Endothelial cell of umbilical vein (primary cell): ENCODE data around the gene MRPS11. TPM values are rescaled to one million over a fixed set of nuclear protein-coding genes. Genes with fewer than 3 reads are reported as not detected.

Source experiments
- BruUV-seq: library from RNA; stranded (reverse); fragments of 400-500 nt; replicated peaks from 2 replicates; lab custom pipeline; 2021; lab: Mats Ljungman, UMichigan
- CTCF ChIA-PET: fragments of 300-600, 350-600 bp; sonication (Branson Sonifier 250); formaldehyde crosslinking; loops from one replicate; lab custom pipeline; 2021; ENCODE audit warnings: antibody characterized with exemption, inconsistent platforms; lab: Charles Lee
- POLR2A ChIA-PET: fragments of 300-600, 350-600 bp; sonication (Branson Sonifier 250); formaldehyde crosslinking; loops from one replicate; lab custom pipeline; 2021; ENCODE audit warnings: antibody characterized with exemption, inconsistent platforms; lab: Charles Lee
- DNase-seq: peaks from one replicate; pipeline ENCODE4 v3.0.0-alpha.2; 2011; ENCODE audit warnings: low read depth, low spot score
- FAIRE-seq: peaks from 2 replicates; lab custom pipeline; 2011; peaks lifted over from hg19 to GRCh38; lab: Jason Lieb, UNC
- H2AFZ ChIP-seq: 2 replicates; pipeline ENCODE4 v1.6.0; 2012; ENCODE audit warnings: low read depth, low read length, control low read depth, inconsistent platforms
- H3K27ac ChIP-seq: 2 replicates; pipeline ENCODE4 v1.5.1; 2011; ENCODE audit warnings: low read depth, mild to moderate bottlenecking, control low read depth, low read length, moderate library complexity; ENCODE audit not compliant: insufficient read depth
- H3K27me3 ChIP-seq, 2 experiments: 2 replicates each; pipeline versions ENCODE4 v1.6.0 to v1.6.1; 2011; ENCODE audit warnings: low read length in 2 of 2, mixed read lengths in 1 of 2; ENCODE audit not compliant: control insufficient read depth in 2 of 2, insufficient read depth in 2 of 2
- H3K36me3 ChIP-seq, 2 experiments: 2 replicates in 1 of 2; 3 replicates in 1 of 2; pipeline ENCODE4 v1.5.1; 2011; ENCODE audit warnings: low read length in 2 of 2, mild to moderate bottlenecking in 1 of 2, moderate library complexity in 1 of 2; ENCODE audit not compliant: control insufficient read depth in 2 of 2, insufficient read depth in 2 of 2; ENCODE audit errors: extremely low read depth in 1 of 2
- H3K4me1 ChIP-seq: 3 replicates; pipeline ENCODE4 v1.5.1; 2011; ENCODE audit warnings: mild to moderate bottlenecking, low read length; ENCODE audit not compliant: control insufficient read depth, insufficient read depth; ENCODE audit errors: extremely low read depth
- H3K4me2 ChIP-seq: 2 replicates; pipeline ENCODE4 v1.6.1; 2011; ENCODE audit warnings: low read length, control low read depth, mixed read lengths; ENCODE audit not compliant: insufficient read depth
- H3K4me3 ChIP-seq, 3 experiments: fragments of 200-600 bp in 1 of 3; sonication (generic), shearing (Covaris generic) in 1 of 3; replicated peaks in 1 of 3; 2 replicates each; pipeline ENCODE4 v1.5.1; 2011 to 2016; ENCODE audit warnings: control low read depth in 3 of 3, low read length in 3 of 3, mild to moderate bottlenecking in 2 of 3, inconsistent platforms in 1 of 3, low read depth in 1 of 3, moderate library complexity in 1 of 3; ENCODE audit not compliant: insufficient read depth in 1 of 3
- H3K79me2 ChIP-seq: 2 replicates; pipeline ENCODE4 v1.6.0; 2012; ENCODE audit warnings: low read length, inconsistent platforms; ENCODE audit not compliant: control insufficient read depth, insufficient read depth
- H3K9ac ChIP-seq: replicated peaks from 2 replicates; pipeline ENCODE3; 2011; ENCODE audit warnings: low read length, control low read depth; ENCODE audit not compliant: insufficient read depth; ENCODE audit errors: extremely low read depth
- H3K9me1 ChIP-seq: replicated peaks from 3 replicates; pipeline ENCODE4 v1.6.0; 2011; ENCODE audit warnings: mild to moderate bottlenecking, low read length; ENCODE audit not compliant: control insufficient read depth, insufficient read depth; ENCODE audit errors: extremely low read depth
- H3K9me3 ChIP-seq: replicated peaks from 2 replicates; pipeline ENCODE4 v1.5.1; 2012; ENCODE audit warnings: low read length, inconsistent platforms; ENCODE audit not compliant: control insufficient read depth, insufficient read depth
- H4K20me1 ChIP-seq: replicated peaks from 2 replicates; pipeline ENCODE3; 2011; ENCODE audit warnings: mild to moderate bottlenecking, low read length; ENCODE audit not compliant: control insufficient read depth, insufficient read depth; ENCODE audit errors: extremely low read depth
- EZH2 ChIP-seq: IDR thresholded peaks from 2 replicates; pipeline ENCODE4 v1.6.1; 2012; ENCODE audit warnings: borderline replicate concordance, low read depth, mild to moderate bottlenecking, moderate library complexity, low read length, inconsistent platforms; ENCODE audit not compliant: severe bottlenecking
- FOS ChIP-seq: IDR thresholded peaks from 2 replicates; pipeline ENCODE4 v1.6.1; 2011; ENCODE audit warnings: mild to moderate bottlenecking, low read length, moderate library complexity, borderline replicate concordance; ENCODE audit not compliant: insufficient read depth
- GATA2 ChIP-seq: IDR thresholded peaks from 2 replicates; pipeline ENCODE4 v1.7.0; 2011; ENCODE audit warnings: low read depth, mild to moderate bottlenecking, moderate library complexity, mixed read lengths, low read length; ENCODE audit not compliant: insufficient read length, insufficient read depth
- JUN ChIP-seq: IDR thresholded peaks from 2 replicates; pipeline ENCODE4 v1.6.1; 2011; ENCODE audit warnings: borderline replicate concordance, low read depth; ENCODE audit not compliant: insufficient read length, insufficient read depth
- MYC ChIP-seq: IDR thresholded peaks from one replicate; pipeline ENCODE4 v1.6.1; 2011; ENCODE audit warnings: mild to moderate bottlenecking, low read depth, low read length
- POLR2A ChIP-seq: IDR thresholded peaks from 2 replicates; pipeline ENCODE4 v1.6.1; 2012; ENCODE audit warnings: low read depth, mild to moderate bottlenecking, control low read depth, low read length
- POLR2AphosphoS5 ChIP-seq: IDR thresholded peaks from 2 replicates; pipeline ENCODE4 v1.6.1; 2012; ENCODE audit warnings: low read depth, mild to moderate bottlenecking, control low read depth, low read length, moderate library complexity; ENCODE audit not compliant: insufficient read depth
- dilution Hi-C: fragments of 300-500 bp; cut with MboI; formaldehyde crosslinking; loops from one replicate; pipeline ENCODE4 v1.15.0; 2019; ENCODE audit warnings: low sequenced_read_pairs; ENCODE audit not compliant: extremely low pct_ligation_motif_present
- intact Hi-C: fragments of 100-400 bp; cut with micrococcal nuclease; formaldehyde crosslinking; loops from one replicate; pipeline ENCODE4 v1.10.0; 2022
- polyA plus RNA-seq, 4 experiments: library from polyadenylated mRNA; depleted of rRNA in 3 of 4; stranded (reverse) in 3 of 4; unstranded in 1 of 4; fragments of >200 nt; gene quantifications; 2 replicates each; pipeline versions ENCODE4 v1.2.1 to v1.2.3, GENCODE V29; 2011 to 2012; ENCODE audit warnings: missing spikeins in 1 of 4
- total RNA-seq: library from RNA; stranded (reverse); gene quantifications from 2 replicates; pipeline ENCODE4 v1.2.3, GENCODE V29; 2021
- TF ChIP-seq, protein P1 (sequence below): IDR thresholded peaks from 2 replicates; pipeline ENCODE4 v1.6.1; 2011; ENCODE audit not compliant: insufficient read depth, insufficient read length
- TF ChIP-seq, protein P2 (sequence below), 2 donors: IDR thresholded peaks; 1 replicate in 1 of 2; 2 replicates in 1 of 2; pipeline ENCODE4 v1.5.1; 2011; ENCODE audit warnings: low read length in 2 of 2, mild to moderate bottlenecking in 2 of 2, moderate library complexity in 2 of 2, control low read depth in 1 of 2, inconsistent platforms in 1 of 2, low read depth in 1 of 2; ENCODE audit not compliant: insufficient read depth in 1 of 2; ENCODE audit errors: extremely low read depth in 1 of 2

The MRPS11 gene
- total and polyA plus RNA-seq, 2 donors (not counting 3 experiments of a cell fraction or from before 2014, with no cell fraction given) = 66.3 to 97.9 TPM

DNA sequence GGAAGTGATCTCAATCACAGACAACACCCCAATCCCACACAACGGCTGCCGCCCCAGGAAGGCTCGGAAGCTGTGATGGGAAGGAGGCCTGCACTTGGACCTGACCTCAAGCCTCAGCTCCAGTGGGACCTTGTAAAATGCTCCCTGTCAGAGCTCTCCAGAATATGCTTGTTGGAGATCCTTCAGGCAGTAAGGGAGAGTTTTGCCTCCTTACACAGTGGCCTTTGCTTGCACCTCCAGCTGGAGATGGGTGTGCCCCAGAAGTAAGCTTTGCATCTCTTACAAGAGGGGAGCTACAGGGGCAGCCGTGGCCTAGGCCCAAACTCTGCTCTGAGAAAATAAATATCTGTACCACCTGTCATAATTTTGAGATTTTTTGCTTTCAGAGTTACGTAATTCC lies 10.4 kb downstream of the MRPS11 start:
- dilution Hi-C loops (no loop called here), intact Hi-C loops (no loop called here)
- Histone ChIP-seq H3K4me1 (no peaks in the 10 kb centered on the region), H4K20me1 (no peaks in the 10 kb centered on the region), H3K9me3 (no peaks in the 10 kb centered on the region), H3K79me2 (no peaks in the 10 kb centered on the region), H3K36me3 (peaks cover 11% of the 10 kb centered on the region in 2 experiments), H3K4me3 (no peak overlapping the region), H3K27me3 (no peaks in the 10 kb centered on the region), H3K9me1 (no peaks in the 10 kb centered on the region), H3K9ac (no peak overlapping the region), H3K4me2 (no peak overlapping the region), H2AFZ (no peak overlapping the region), H3K27ac (no peak overlapping the region)
- TF ChIP-seq, protein P1, sequence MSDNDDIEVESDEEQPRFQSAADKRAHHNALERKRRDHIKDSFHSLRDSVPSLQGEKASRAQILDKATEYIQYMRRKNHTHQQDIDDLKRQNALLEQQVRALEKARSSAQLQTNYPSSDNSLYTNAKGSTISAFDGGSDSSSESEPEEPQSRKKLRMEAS = no peak
- no peak for TF ChIP-seq GATA2
- no peak for TF ChIP-seq EZH2
- TF ChIP-seq POLR2A = no peak
- no peak for TF ChIP-seq JUN
- no peak for TF ChIP-seq MYC
- TF ChIP-seq, protein P2, sequence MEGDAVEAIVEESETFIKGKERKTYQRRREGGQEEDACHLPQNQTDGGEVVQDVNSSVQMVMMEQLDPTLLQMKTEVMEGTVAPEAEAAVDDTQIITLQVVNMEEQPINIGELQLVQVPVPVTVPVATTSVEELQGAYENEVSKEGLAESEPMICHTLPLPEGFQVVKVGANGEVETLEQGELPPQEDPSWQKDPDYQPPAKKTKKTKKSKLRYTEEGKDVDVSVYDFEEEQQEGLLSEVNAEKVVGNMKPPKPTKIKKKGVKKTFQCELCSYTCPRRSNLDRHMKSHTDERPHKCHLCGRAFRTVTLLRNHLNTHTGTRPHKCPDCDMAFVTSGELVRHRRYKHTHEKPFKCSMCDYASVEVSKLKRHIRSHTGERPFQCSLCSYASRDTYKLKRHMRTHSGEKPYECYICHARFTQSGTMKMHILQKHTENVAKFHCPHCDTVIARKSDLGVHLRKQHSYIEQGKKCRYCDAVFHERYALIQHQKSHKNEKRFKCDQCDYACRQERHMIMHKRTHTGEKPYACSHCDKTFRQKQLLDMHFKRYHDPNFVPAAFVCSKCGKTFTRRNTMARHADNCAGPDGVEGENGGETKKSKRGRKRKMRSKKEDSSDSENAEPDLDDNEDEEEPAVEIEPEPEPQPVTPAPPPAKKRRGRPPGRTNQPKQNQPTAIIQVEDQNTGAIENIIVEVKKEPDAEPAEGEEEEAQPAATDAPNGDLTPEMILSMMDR (IDR thresholded peaks at IDR 0.05; ENCODE audit: extremely low read depth in 1 of 2, insufficient read depth in 1 of 2, low read depth in 1 of 2, low read length in 2 of 2) = no peak
- TF ChIP-seq POLR2AphosphoS5 = no peak
- TF ChIP-seq FOS = no peak
- CTCF ChIA-PET = interaction anchor here (1.6 to 2.3 kb wide), 3 partner anchors 12 to 357 kb away, joined by 3 to 15 read pairs (median 5); no protein-coding TSS in a partner anchor
- POLR2A ChIA-PET = no interaction called here
- no TSS peak for BruUV-seq
- DNase-seq (no peak), FAIRE-seq (no peak)
